Heart right ventricle (tissue), 16 donors: ENCODE measurements around the gene IL20. TPM values are rescaled to one million over a fixed set of nuclear protein-coding genes. Genes with fewer than 3 reads are reported as not detected.

Experiments
- ATAC-seq, 8 donors: fragments of 200-7000 bp; cut with Tn5 transposase; one replicate each; pipeline ENCODE4 v1.9.1; 2020; ENCODE audit warnings: mild to moderate bottlenecking in 8 of 8, moderate library complexity in 8 of 8, moderate number of reproducible peaks in 1 of 8
- DNase-seq, 2 donors: peaks; one replicate each; pipeline ENCODE4 v3.0.0-alpha.2; 2020
- H3K27ac ChIP-seq, 10 donors: fragments of 200-600 bp; sonication (generic) in 2 of 10; one replicate each; pipeline versions ENCODE4 v1.5.0 to v1.8.0; 2020 to 2022; ENCODE audit warnings: mild to moderate bottlenecking in 3 of 10
- H3K27me3 ChIP-seq, 7 donors: fragments of 200-600 bp; one replicate each; pipeline ENCODE4 v1.8.0; 2021 to 2022; ENCODE audit warnings: mild to moderate bottlenecking in 2 of 7
- H3K36me3 ChIP-seq, 9 donors: fragments of 200-600 bp; sonication (generic) in 1 of 9; one replicate each; pipeline versions ENCODE4 v1.5.0 to v1.8.0; 2020 to 2022; ENCODE audit warnings: mild to moderate bottlenecking in 2 of 9
- H3K4me1 ChIP-seq, 9 donors: fragments of 200-600 bp; sonication (generic) in 1 of 9; one replicate each; pipeline versions ENCODE4 v1.5.0 to v1.8.0; 2020 to 2022; ENCODE audit warnings: mild to moderate bottlenecking in 4 of 9
- H3K4me3 ChIP-seq, 10 donors: fragments of 200-600 bp; sonication (generic) in 2 of 10; one replicate each; pipeline versions ENCODE4 v1.5.0 to v1.8.0; 2020 to 2022; ENCODE audit warnings: mild to moderate bottlenecking in 7 of 10, moderate library complexity in 2 of 10
- H3K9me3 ChIP-seq, 11 donors: fragments of 200-600 bp in 10 of 11; sonication (generic) in 2 of 11; one replicate each; pipeline versions ENCODE4 v1.5.0 to v1.8.0; 2013 to 2022; ENCODE audit warnings: mild to moderate bottlenecking in 2 of 11, control low read depth in 1 of 11, moderate library complexity in 1 of 11
- WGBS, 2 donors: extraction: QIAGEN DNeasy Blood & Tissue Kit; methylation state at CpG; one replicate each; pipeline ENCODE4 v1.1.7; 2013; ENCODE audit warnings: inconsistent platforms in 1 of 2; 5-methylcytosine and 5-hydroxymethylcytosine counted together
- intact Hi-C, 10 donors: fragments of 100-400 bp; cut with DNase I; formaldehyde crosslinking; loops; one replicate each; pipeline versions ENCODE4 v1.11.1 to v1.14.2; 2022
- long read RNA-seq, 3 donors: library from polyadenylated mRNA; unstranded; transcript quantifications; one replicate each; pipeline ENCODE4 v2.0.0, GENCODE V29; 2020 to 2021
- polyA plus RNA-seq, 2 donors: library from polyadenylated mRNA; stranded (reverse); fragments of 200-250 nt; gene quantifications; one replicate each; pipeline ENCODE4 v1.2.3, GENCODE V29; 2013
- total RNA-seq, 10 donors: library from RNA; stranded (reverse); fragmentation: NEBNext Ultra II Directional in 3 of 10; extraction: Animal tissue kit (Norgen Biotek cat#: 25700) in 3 of 10; gene quantifications; one replicate each; pipeline versions ENCODE4 v1.2.1 to v1.2.4, GENCODE V29; 2021 to 2023
- TF ChIP-seq, protein P1 (sequence below), 9 donors: fragments of 200-600 bp; sonication (generic) in 2 of 9; IDR thresholded peaks; one replicate each; pipeline versions ENCODE4 v1.5.0 to v1.8.0; 2021 to 2022; ENCODE audit warnings: antibody characterized with exemption in 9 of 9, mild to moderate bottlenecking in 5 of 9, moderate library complexity in 1 of 9
- donor health status: Arrhythmogenic right ventricular cardiomyopathy.
- donor health status: ischemic (EF 13 %, LVEDD 7.1; RV severe dilation, severe dysfunction).
- donor health status: healthy with polysubstance abuse.
- donor health status: DM: no; HTN: yes; CAD: no.
- donor health status: DM: no; HTN: no; CAD: no.
- donor health status: ischemic (EF 25% LVEDD 6.9; RV normal size, moderate dysfunction).
- donor health status: ischemic (EF 25% LVEDD 5.7; RV mildly dilated, moderate dysfunction).
- donor health status: healthy.
- donor health status: DM: yes; HTN: yes; CAD: no.
- donor health status: Ischemic cardiomyopathy.
- donor health status: ischemic (EF 35%, LVEDD 5.7; RV mildly dilated, moderate dysfunction).
- donor health status: nonischemic (EF 11% LVEDD 7.7; RV severe dilation, severe dysfunction).
- donor health status: DM: yes; HTN: yes; CAD: no.
- donor health status: PGD.
- donor health status: ischemic (EF 29% LVEDD 5.4; RV normal size, mild dysfunction).
- donor health status: nonischemic (EF 23%, LVEDD 6.1; RV moderate dilation, normal function).

IL20 gene, protein sequence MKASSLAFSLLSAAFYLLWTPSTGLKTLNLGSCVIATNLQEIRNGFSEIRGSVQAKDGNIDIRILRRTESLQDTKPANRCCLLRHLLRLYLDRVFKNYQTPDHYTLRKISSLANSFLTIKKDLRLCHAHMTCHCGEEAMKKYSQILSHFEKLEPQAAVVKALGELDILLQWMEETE
- not detected for total RNA-seq
- not detected for polyA plus RNA-seq
- long read RNA-seq, donor 1, result 0 reads
- long read RNA-seq, donor 2, result 0 reads
- long read RNA-seq, donor 3, result 0 reads

DNA sequence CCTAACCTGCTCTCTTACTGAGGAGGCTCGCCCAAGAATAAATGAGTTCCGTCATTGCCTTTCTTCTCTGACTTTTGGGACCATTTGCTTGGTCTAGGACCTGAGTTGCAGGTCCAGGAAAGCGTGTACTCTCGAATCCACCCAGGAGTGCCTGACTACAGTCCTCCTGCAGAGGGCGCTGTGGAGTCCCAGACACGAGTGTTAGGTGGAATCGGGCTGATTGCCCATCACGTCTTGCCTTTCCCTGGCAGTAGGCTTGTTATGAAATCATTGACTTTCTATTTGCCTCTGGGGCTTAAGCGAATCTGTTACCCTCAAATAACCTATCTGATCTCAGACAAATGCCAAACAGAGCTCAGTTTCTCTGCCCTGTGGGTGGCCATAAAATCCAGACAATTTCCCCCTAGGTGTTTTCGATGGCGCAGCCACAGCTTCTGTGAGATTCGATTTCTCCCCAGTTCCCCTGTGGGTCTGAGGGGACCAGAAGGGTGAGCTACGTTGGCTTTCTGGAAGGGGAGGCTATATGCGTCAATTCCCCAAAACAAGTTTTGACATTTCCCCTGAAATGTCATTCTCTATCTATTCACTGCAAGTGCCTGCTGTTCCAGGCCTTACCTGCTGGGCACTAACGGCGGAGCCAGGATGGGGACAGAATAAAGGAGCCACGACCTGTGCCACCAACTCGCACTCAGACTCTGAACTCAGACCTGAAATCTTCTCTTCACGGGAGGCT lies at the start of gene IL20:
Gene IL20, plus strand, starts transcription at position 685 of the 733 bp plus-strand sequence. CDS start 230 bp downstream, outside the sequence.
- Histone ChIP-seq H3K4me3 (no peak within 1 kb of the TSS), H3K36me3 (no peaks in the 10 kb centered on the region), H3K27ac (no peak within 1 kb of the TSS), H3K9me3 (no peaks in the 10 kb centered on the region), H3K4me1 (peaks cover 0 to 7% (median 0%) of the 10 kb centered on the region in 9 donors), H3K27me3 (peaks cover 0 to 22% (median 1%) of the 10 kb centered on the region in 7 donors)
- TF ChIP-seq, protein P1, sequence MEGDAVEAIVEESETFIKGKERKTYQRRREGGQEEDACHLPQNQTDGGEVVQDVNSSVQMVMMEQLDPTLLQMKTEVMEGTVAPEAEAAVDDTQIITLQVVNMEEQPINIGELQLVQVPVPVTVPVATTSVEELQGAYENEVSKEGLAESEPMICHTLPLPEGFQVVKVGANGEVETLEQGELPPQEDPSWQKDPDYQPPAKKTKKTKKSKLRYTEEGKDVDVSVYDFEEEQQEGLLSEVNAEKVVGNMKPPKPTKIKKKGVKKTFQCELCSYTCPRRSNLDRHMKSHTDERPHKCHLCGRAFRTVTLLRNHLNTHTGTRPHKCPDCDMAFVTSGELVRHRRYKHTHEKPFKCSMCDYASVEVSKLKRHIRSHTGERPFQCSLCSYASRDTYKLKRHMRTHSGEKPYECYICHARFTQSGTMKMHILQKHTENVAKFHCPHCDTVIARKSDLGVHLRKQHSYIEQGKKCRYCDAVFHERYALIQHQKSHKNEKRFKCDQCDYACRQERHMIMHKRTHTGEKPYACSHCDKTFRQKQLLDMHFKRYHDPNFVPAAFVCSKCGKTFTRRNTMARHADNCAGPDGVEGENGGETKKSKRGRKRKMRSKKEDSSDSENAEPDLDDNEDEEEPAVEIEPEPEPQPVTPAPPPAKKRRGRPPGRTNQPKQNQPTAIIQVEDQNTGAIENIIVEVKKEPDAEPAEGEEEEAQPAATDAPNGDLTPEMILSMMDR (IDR thresholded peaks at IDR 0.05), result peak; percentile 49 to 87 (median 70)
- intact Hi-C loops, result loop anchor here in 7 of 10 donors (1.0 to 10.0 kb wide), 4 partner anchors 46 to 60 kb away; no protein-coding TSS in a partner anchor
- 53 to 54% methylated on average over 19 of the region's 19 CpGs for WGBS, 2 donors
- peak; percentile 25 to 89 (median 76) for ATAC-seq
- DNase-seq, result peak; percentile 66

DNA sequence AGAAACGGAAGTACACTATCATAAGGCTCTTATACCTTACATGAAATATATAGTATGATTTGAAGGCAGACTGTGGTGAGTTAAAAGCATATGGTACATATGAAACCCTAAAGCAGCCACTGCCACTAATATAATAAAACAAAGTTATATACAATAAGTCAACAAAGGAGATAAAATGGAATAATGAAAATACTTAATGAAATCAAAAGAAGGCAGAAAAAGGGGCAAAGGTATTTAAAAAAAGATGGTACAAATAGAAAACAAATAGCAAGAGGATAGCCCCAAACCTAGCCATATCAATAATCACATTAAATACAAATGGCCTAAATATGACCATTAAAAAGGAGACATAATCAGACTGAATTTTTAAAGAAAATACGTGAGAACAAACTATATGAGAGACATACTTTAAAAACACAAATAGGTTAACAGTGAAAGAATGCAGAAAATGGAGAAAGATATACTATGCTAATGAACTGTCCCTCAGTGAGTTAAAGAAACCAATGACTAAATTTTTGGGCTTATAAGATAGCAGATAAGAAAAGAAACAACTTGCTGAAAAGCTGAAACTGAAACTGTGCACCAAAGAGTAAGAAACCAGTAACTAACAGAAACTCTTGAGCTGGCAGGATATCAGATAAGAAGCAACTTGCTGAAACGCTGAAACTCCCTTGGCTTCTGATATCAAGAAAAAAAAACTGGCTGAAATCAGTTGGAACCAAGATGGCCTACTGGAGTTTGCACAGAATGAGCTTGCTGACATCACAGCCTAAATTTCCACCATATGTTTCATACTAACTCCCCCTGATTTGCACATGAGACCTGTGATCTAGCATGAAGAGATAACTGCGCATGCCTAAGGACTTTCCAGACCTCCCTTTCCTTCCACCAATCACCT lies 48.8 kb upstream of the IL20 start:
- 64 to 72% methylated on average over 4 of the region's 4 CpGs for WGBS, 2 donors

DNA sequence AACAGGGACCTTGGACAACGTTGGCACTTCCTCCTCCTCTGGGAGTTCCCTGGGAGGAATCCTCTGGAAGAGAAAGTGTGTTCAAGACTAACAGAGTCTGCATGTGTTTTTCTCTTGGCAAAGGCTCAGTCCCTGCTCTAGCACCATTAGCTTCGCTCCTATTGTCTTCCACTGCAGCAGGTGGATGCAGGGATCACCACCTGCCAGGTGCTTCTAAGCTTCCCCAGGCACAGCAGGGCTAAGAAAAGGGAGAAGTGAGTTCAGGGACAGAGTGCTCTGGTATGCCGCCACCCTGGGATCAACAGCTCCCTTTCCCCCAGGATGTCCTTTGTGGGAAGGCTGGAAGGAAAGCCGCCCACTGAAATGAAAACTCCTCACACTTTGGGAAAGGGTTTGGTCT lies 43.9 kb upstream of the IL20 start:
- Histone ChIP-seq H3K9me3 (no peaks in the 10 kb centered on the region), H3K36me3 (no peaks in the 10 kb centered on the region), H3K27ac (no peak overlapping the region), H3K27me3 (no peaks in the 10 kb centered on the region), H3K4me3 (no peak overlapping the region), H3K4me1 (peaks cover 0 to 20% (median 6%) of the 10 kb centered on the region in 9 donors)
- TF ChIP-seq, protein P1 (IDR thresholded peaks at IDR 0.05), result no peak
- ATAC-seq, result no peak
- no peak for DNase-seq
- intact Hi-C loops, result no loop called here
- WGBS, 2 donors, result 75 to 78% methylated on average over 4 of the region's 4 CpGs

More for the DNA sequence above, 48.8 kb upstream of the IL20 start:
- H3K27ac ChIP-seq, result peak overlapping the region in 1 of 10 donors; percentile 47
- intact Hi-C loops, result loop anchor here in 1 of 10 donors (5.0 kb wide), 1 partner anchor 96 kb away; no protein-coding TSS in a partner anchor
- no peaks in the 10 kb centered on the region for H3K27me3 ChIP-seq
- H3K4me1 ChIP-seq, result peaks cover 0 to 20% (median 15%) of the 10 kb centered on the region in 9 donors
- TF ChIP-seq, protein P1 (IDR thresholded peaks at IDR 0.05), result no peak
- no peaks in the 10 kb centered on the region for H3K36me3 ChIP-seq
- no peak overlapping the region for H3K4me3 ChIP-seq
- ATAC-seq, result no peak
- no peak for DNase-seq
- peaks cover 0 to 22% (median 10%) of the 10 kb centered on the region in 11 donors for H3K9me3 ChIP-seq

DNA sequence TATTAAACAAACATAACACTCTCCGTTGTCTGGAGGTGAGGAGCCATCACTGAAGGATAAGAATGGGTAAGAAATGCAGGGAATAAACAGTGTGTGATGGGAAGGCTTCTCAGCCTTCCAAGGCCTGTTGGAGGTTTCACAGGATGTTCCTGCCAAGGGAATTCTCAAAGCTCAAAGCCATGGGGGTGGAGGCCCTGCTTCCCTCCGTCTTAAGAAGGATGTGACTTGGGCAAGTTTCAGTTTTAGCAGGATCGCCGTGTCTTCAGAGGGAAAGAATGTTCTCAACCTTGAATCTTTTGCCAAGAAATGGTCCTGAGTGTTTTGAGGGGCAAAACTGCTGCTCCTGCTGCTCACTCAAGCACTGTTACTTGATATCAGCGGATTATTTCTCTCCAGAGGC lies 41.7 kb upstream of the IL20 start:
- no peak overlapping the region for H3K4me3 ChIP-seq
- peaks cover 0 to 18% (median 6%) of the 10 kb centered on the region in 9 donors for H3K4me1 ChIP-seq
- no peak for DNase-seq
- H3K9me3 ChIP-seq, result no peaks in the 10 kb centered on the region
- TF ChIP-seq, protein P1 (IDR thresholded peaks at IDR 0.05), result no peak
- H3K36me3 ChIP-seq, result no peaks in the 10 kb centered on the region
- whole genome bisulfite sequencing, 2 donors, result 46 to 53% methylated on average over 5 of the region's 5 CpGs
- peak overlapping the region in 2 of 10 donors; percentile 0 to 59 for H3K27ac ChIP-seq
- ATAC-seq, result peak in 2 of 8 donors; percentile 31 to 69
- H3K27me3 ChIP-seq, result no peaks in the 10 kb centered on the region
- intact Hi-C loops, result no loop called here
